Measurements from ENCODE around the gene STX10.

The STX10 gene

GRCh38 chr19:13101590-13102415 lies 48.4 kb downstream of the STX10 start:
- in situ Hi-C loops (cut with MboI; ENCODE audit: low sequenced_read_pairs): no loop called here

GRCh38 chr19:13100841-13101589 lies 49.2 kb downstream of the STX10 start:
- in situ Hi-C loops (cut with MboI; ENCODE audit: low sequenced_read_pairs): no loop called here

- in situ Hi-C loops (cut with MboI; ENCODE audit: low sequenced_read_pairs): no loop called here
Observed at GRCh38 chr19:13100031-13100588, 50.1 kb downstream of the STX10 start.

GRCh38 chr19:13099073-13099999 lies 50.8 kb downstream of the STX10 start:
- in situ Hi-C loops (cut with MboI; ENCODE audit: low sequenced_read_pairs): no loop called here

- in situ Hi-C loops (cut with MboI; ENCODE audit: low sequenced_read_pairs): no loop called here
Observed at GRCh38 chr19:13098277-13099072, 51.7 kb downstream of the STX10 start.

- in situ Hi-C loops (cut with MboI; ENCODE audit: low sequenced_read_pairs): no loop called here
Observed at GRCh38 chr19:13097463-13098258, 52.5 kb downstream of the STX10 start.

GRCh38 chr19:13097033-13097462 lies 53.1 kb downstream of the STX10 start:
- in situ Hi-C loops (cut with MboI; ENCODE audit: low sequenced_read_pairs): no loop called here

- in situ Hi-C loops (cut with MboI; ENCODE audit: low sequenced_read_pairs): no loop called here
Observed at GRCh38 chr19:13095934-13096927, 53.9 kb downstream of the STX10 start.

- in situ Hi-C loops (cut with MboI; ENCODE audit: low sequenced_read_pairs): no loop called here
Observed at GRCh38 chr19:13095393-13095784, 54.8 kb downstream of the STX10 start.

- in situ Hi-C loops (cut with MboI; ENCODE audit: low sequenced_read_pairs): loop anchor here (5.0 kb wide), 1 partner anchor 123 kb away; no protein-coding TSS in a partner anchor
Observed at GRCh38 chr19:13094771-13095392, 55.3 kb downstream of the STX10 start.

GRCh38 chr19:13094106-13094504 lies 56.1 kb downstream of the STX10 start:
- in situ Hi-C loops (cut with MboI; ENCODE audit: low sequenced_read_pairs): loop anchor here (5.0 kb wide), 1 partner anchor 122 kb away; no protein-coding TSS in a partner anchor
